HG02798 (cell line): ENCODE data around the gene TMEM40.

Experiments
- ATAC-seq: cut with Tn5 transposase; IDR thresholded peaks from one replicate; pipeline ENCODE4 v1.9.1; 2021; ENCODE audit warnings: mild to moderate bottlenecking; ENCODE audit not compliant: unreplicated experiment, poor library complexity

Gene TMEM40

DNA sequence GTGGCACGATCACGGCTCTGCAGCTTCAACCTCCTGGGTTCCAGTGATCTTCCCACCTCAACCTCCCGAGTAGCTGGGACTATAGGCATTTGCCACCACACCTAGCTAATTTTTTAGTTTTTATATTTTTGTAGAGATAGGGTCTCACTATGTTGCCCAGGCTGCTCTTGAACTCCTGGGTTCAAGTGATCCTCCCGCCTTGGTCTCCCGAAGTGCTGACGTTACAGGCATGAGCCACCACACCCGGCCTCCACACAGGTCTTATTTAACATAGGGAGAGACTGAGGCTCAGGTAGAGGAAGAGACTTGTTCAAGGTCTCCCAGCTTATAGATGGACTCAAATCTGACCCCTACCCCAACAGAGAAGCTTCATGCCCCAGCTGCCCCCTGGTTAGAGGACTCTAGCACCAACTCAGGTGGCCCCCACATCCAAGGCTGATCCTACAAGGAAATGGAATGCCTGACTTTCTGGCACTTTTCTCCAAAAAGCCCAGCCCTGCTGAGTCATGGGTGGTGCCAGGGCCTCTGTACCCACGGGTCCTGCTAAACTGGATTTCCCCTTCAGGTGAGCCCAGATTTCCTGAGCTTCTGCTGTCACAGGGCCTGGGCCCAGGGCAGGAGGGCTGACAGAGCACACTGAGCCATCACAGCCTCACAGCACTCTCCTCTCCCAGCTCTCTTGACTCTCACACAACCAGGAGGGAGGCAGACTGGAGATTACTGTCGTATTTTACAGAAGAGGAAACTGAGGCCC lies 5.6 kb downstream of the TMEM40 start:
- ATAC-seq, result no peak

DNA sequence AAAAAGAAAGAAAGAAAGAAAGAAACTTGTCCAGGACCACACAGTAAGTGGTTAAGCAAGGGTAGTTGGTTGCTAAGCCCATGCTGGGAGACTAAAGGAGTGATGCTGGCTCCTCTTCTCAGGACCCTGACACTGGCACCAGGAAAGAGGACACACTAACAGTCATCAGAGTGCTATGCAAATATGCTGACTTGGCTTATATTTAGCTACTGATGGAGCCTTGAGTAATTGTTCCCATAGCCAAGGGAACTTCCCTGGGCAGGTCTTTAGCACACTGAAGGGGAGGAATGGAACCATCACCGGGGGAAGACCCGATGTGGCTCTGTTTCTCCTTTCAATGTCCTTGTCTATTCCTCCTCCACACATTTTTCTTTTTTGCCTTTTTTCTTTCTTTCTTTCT lies 6.2 kb downstream of the TMEM40 start:
- ATAC-seq, result no peak

DNA sequence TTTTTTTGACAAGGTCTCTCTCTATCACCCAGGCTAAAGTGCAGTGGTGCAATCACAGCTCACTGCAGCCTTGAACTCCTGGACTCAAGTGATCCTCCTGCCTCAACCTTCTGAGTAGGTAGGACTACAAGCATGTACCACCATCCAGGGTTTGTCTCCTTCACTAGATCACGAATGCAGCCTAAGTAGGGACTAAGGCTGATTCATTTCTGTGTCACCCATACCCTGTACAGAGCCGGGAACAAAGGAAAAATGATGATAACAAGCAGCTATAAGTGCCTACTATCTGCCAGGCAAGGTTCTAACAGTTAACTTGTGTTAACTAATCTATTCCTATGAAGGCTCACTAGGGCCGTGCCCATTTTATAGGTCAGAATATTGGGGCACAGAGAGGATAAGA lies 7.0 kb downstream of the TMEM40 start:
- no peak for ATAC-seq

DNA sequence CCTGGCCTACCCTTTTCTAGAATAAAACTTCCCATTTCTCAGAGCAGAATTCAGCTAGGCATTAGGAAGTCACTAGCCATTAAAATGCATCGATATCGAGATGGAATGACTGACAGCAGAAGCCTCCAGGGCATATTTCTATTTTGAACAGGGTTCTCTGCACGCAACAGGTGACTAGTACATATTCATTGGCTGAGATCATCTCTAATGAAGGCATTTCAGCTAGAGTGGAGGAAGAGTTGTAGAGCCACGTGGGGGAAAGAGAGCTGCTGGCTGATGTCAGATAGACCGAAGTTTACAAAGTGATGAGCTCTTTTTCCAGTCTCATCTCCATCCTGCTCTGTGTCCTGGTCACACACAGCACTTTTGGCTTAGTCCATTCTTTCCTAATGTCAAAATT lies 7.5 kb downstream of the TMEM40 start:
- no peak for ATAC-seq

GRCh38 chr3:12750658-12751071 lies 8.4 kb downstream of the TMEM40 start:
- peak; percentile 57 for ATAC-seq

GRCh38 chr3:12750223-12750622 lies 8.8 kb downstream of the TMEM40 start:
- peak; percentile 20 for ATAC-seq

DNA sequence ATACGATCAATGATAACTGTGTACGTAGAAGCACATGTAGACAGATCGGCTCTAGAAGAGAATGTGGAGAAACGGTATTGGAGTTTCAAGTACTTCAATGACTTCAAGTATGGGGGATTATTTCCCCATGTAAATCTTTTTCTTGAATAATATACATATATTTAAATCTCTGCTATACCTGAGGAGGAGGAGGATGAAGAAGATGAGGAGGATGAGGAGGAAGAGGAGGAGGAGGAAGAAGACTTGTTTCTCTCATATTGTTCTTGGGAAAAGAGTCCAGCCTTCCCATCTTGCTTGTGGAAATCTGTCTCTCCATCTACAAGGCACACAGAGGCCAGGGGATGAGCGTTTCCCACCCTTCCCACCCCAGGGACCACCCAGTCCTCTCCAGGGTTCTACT lies 10.6 kb downstream of the TMEM40 start:
- ATAC-seq, result no peak

- ATAC-seq, result no peak
Observed at GRCh38 chr3:12746419-12746818, 12.6 kb downstream of the TMEM40 start.

DNA sequence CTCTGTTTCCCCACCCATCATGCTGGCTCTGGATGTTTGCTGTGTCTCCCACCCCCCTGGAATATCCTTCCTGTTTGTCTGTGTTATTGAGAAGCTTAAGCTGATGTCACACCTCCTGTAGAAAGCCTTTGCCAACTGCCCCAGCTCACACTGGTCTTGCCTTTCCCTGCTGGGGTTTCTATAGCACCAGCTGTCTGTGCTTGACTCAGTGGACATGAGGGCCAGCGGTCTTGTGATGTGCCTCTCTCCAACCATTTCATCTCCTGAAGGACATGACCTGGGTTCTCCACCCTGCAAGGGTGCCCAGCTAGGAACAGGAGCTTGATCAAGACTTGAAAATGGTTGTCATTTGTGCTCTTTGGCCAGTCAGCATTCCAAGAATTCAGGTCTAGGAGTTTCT lies 14.7 kb downstream of the TMEM40 start:
- no peak for ATAC-seq

DNA sequence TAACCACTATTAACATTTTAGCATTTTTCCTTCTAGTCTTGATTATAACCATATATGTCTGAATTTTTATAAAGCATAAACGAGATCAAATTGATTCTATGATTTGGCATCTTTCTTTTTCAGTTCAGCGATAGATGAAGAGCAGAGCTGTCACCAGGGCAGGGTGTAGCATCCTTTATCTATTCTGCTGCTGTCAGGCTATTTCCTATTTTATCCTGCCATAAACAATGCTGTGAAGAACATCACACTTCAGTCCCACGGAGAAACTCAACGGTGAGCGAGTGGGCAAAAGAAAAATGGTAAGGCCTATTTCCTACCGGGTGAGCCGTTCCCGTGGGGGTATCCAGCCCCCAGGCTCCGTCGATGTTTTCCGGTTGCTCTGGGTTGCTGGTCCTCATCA lies 15.5 kb downstream of the TMEM40 start:
- no peak for ATAC-seq

GRCh38 chr3:12742330-12743107 lies 16.5 kb downstream of the TMEM40 start:
- no peak for ATAC-seq

DNA sequence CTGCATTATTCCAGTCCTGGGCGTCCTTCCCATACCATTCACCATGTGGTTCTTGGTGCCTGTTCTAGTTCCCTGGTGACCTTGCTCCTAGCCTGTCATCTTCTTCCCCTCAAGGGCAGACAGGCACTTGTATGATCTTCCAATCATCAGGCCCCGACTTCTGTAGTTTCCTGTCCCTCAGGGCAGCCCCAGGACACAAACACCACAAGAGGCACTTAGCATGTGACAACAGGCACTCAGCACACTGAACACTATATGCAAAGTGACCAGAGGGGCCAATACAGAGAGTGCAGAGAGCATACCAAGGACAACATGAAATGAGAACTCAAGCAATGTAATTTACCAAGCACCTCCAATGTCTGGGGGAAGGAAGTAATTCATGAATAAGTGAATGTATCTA lies 17.9 kb downstream of the TMEM40 start:
- ATAC-seq, result no peak

GRCh38 chr3:12737833-12738232 lies 21.2 kb downstream of the TMEM40 start:
- ATAC-seq, result no peak

GRCh38 chr3:12737319-12737718 lies 21.7 kb downstream of the TMEM40 start:
- no peak for ATAC-seq

- ATAC-seq, result no peak
Observed at GRCh38 chr3:12734960-12735359, 24.1 kb downstream of the TMEM40 start.

- no peak for ATAC-seq
Observed at GRCh38 chr3:12733566-12733965, 25.5 kb downstream of the TMEM40 start.

GRCh38 chr3:12730506-12731242 lies 28.4 kb downstream of the TMEM40 start:
- no peak for ATAC-seq

DNA sequence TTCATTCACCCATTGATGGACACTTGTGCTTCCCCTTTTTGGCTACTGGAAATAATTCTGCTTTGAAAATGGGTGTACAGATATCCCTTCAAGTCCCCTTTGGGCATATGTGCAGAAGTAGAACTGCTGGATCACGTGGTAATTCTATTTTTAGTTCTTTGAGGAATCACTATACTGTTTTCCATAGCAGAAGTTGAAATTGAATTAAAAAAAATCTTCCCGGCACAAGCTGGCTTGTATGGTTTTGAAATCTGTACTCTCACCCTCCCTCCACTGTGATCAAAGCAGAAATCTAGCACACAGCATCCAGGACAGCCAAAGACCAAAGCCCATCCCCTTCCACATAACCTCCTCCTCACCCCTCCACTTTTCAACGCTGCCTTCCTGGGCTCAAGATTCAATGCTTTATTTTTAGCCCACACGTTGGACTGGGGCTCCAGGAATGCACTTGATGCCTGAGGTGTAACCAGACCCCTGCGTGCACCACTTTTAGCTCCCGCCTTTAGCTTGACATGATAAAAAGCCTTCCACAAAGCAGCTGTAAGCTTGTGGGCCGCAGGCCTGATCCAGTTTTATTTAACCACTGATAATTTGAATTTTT lies 29.9 kb downstream of the TMEM40 start:
- ATAC-seq, result no peak

- ATAC-seq, result no peak
Observed at GRCh38 chr3:12727937-12728336, 31.1 kb downstream of the TMEM40 start.

DNA sequence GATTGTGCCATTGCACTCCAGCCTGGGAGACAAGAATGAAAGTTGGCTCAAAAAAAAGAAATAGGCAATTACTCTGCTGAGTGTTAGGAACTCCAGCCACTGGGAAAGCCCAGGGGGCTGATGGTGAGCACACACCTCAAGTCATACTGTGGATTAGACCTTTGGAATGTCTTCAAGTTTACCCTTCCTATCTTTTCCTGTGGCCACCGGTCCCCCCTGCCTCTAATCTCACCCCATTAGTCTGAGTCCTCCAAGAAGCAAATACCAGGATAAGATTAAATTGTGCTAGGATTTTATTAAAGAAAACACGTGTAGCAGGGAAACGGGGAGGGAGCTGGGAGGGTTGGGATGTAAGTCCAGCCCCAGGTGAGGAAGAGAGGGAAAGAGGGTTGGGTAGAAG lies 31.6 kb downstream of the TMEM40 start:
- no peak for ATAC-seq

GRCh38 chr3:12725436-12725835 lies 33.6 kb downstream of the TMEM40 start:
- no peak for ATAC-seq
